H1 (cell line): ENCODE results near the gene STIM2. TPM values are rescaled to one million over a fixed set of nuclear protein-coding genes. Genes with fewer than 3 reads are reported as not detected.

Experiments
- CTCF ChIA-PET: fragments of 300-600 bp; sonication (Branson Sonifier 250); formaldehyde crosslinking; loops from one replicate; lab custom pipeline; 2021; ENCODE audit not compliant: partially characterized antibody; lab: Charles Lee
- POLR2A ChIA-PET: fragments of 300-600 bp; sonication (Branson Sonifier 250); formaldehyde crosslinking; loops from one replicate; lab custom pipeline; 2021; ENCODE audit warnings: inconsistent platforms; ENCODE audit not compliant: partially characterized antibody; lab: Charles Lee
- DNase-seq, 2 experiments: peaks; one replicate each; pipeline versions ENCODE4 v3.0.0 to v3.0.0-alpha.2; 2010 to 2022; ENCODE audit warnings: low spot score in 2 of 2, low read depth in 1 of 2, mixed read lengths in 1 of 2
- FAIRE-seq: peaks from 2 replicates; lab custom pipeline; 2011; peaks lifted over from hg19 to GRCh38; lab: Jason Lieb, UNC
- H2AFZ ChIP-seq: 2 replicates; pipeline ENCODE4 v1.8.1; 2012; ENCODE audit warnings: low read length, inconsistent platforms
- H2AK5ac ChIP-seq: 2 replicates; pipeline ENCODE4 v1.6.1; 2013; ENCODE audit warnings: low read depth, low read length
- H2BK120ac ChIP-seq: replicated peaks from 2 replicates; pipeline ENCODE3; 2013; ENCODE audit warnings: low read depth, low read length, inconsistent platforms
- H2BK12ac ChIP-seq: 2 replicates; pipeline ENCODE4 v1.6.1; 2013; ENCODE audit warnings: low read depth, low read length
- H2BK15ac ChIP-seq: 2 replicates; pipeline ENCODE4 v1.6.1; 2013; ENCODE audit warnings: low read length
- H2BK20ac ChIP-seq: 2 replicates; pipeline ENCODE4 v1.6.1; 2013; ENCODE audit warnings: low read length
- H2BK5ac ChIP-seq: 2 replicates; pipeline ENCODE4 v1.6.1; 2013; ENCODE audit warnings: low read depth, low read length
- H3K14ac ChIP-seq: 2 replicates; pipeline ENCODE4 v1.6.1; 2013; ENCODE audit warnings: inconsistent platforms; ENCODE audit not compliant: insufficient read length
- H3K18ac ChIP-seq: 2 replicates; pipeline ENCODE4 v1.6.1; 2013; ENCODE audit warnings: low read length; ENCODE audit errors: extremely low read depth
- H3K23ac ChIP-seq: 2 replicates; pipeline ENCODE4 v1.6.1; 2013; ENCODE audit warnings: inconsistent platforms; ENCODE audit not compliant: insufficient read length
- H3K23me2 ChIP-seq: 2 replicates; pipeline ENCODE4 v1.6.1; 2013; ENCODE audit warnings: low read depth, low read length
- H3K27ac ChIP-seq: 2 replicates; pipeline ENCODE4 v1.6.1; 2011; ENCODE audit warnings: low read depth, low read length, inconsistent platforms
- H3K27me3 ChIP-seq, 4 experiments: replicated peaks in 1 of 4; 1 replicate in 1 of 4; 2 replicates in 3 of 4; pipeline versions ENCODE4 v1.6.1 to v1.8.1; 2011 to 2013; ENCODE audit warnings: low read length in 3 of 4, mild to moderate bottlenecking in 3 of 4, inconsistent platforms in 2 of 4, mixed read lengths in 2 of 4, moderate library complexity in 1 of 4; ENCODE audit not compliant: control insufficient read depth in 3 of 4, insufficient read depth in 3 of 4; ENCODE audit errors: extremely low read depth in 1 of 4
- H3K36me3 ChIP-seq, 4 experiments: 2 replicates each; pipeline versions ENCODE4 v1.6.1 to v1.8.1; 2011 to 2013; ENCODE audit warnings: mild to moderate bottlenecking in 4 of 4, low read length in 3 of 4, moderate library complexity in 2 of 4, control low read depth in 1 of 4, inconsistent platforms in 1 of 4; ENCODE audit not compliant: insufficient read depth in 4 of 4, control insufficient read depth in 2 of 4
- H3K4ac ChIP-seq: replicated peaks from 2 replicates; pipeline ENCODE3; 2013; ENCODE audit warnings: low read length, low read depth, mixed read lengths, inconsistent platforms; ENCODE audit not compliant: insufficient read length
- H3K4me1 ChIP-seq, 4 experiments: replicated peaks in 1 of 4; 1 replicate in 1 of 4; 2 replicates in 3 of 4; pipeline versions ENCODE4 v1.6.1 to v1.8.1; 2011 to 2013; ENCODE audit warnings: low read length in 3 of 4, inconsistent platforms in 2 of 4, mixed read lengths in 1 of 4; ENCODE audit not compliant: insufficient read depth in 4 of 4, control insufficient read depth in 3 of 4
- H3K4me2 ChIP-seq, 2 experiments: 2 replicates each; pipeline versions ENCODE4 v1.6.1 to v1.8.1; 2011 to 2013; ENCODE audit warnings: low read depth in 2 of 2, low read length in 2 of 2, control low read depth in 1 of 2, inconsistent platforms in 1 of 2, mild to moderate bottlenecking in 1 of 2; ENCODE audit not compliant: insufficient read depth in 1 of 2
- H3K4me3 ChIP-seq, 4 experiments: fragments of 200-600, 300-600 bp in 1 of 4; sonication (generic), shearing (Covaris generic), sonication (Bioruptor Twin) in 1 of 4; 2 replicates each; pipeline versions ENCODE4 v1.5.1 to v1.8.1; 2011 to 2016; ENCODE audit warnings: low read length in 4 of 4, low read depth in 3 of 4, control low read depth in 2 of 4, inconsistent platforms in 2 of 4, mild to moderate bottlenecking in 2 of 4, mixed read lengths in 1 of 4, moderate library complexity in 1 of 4; ENCODE audit not compliant: insufficient read depth in 2 of 4; ENCODE audit errors: extremely low read depth in 1 of 4
- H3K56ac ChIP-seq: replicated peaks from 2 replicates; pipeline ENCODE3; 2013; ENCODE audit warnings: low read depth, mild to moderate bottlenecking, mixed read lengths, low read length, inconsistent platforms; ENCODE audit not compliant: insufficient read length
- H3K79me1 ChIP-seq: 2 replicates; pipeline ENCODE4 v1.6.1; 2013; ENCODE audit warnings: low read depth, low read length, control low read depth
- H3K79me2 ChIP-seq, 2 experiments: 2 replicates each; pipeline versions ENCODE4 v1.6.1 to v1.8.1; 2012 to 2013; ENCODE audit warnings: low read length in 2 of 2, mild to moderate bottlenecking in 2 of 2, inconsistent platforms in 1 of 2; ENCODE audit not compliant: insufficient read depth in 2 of 2, control insufficient read depth in 1 of 2
- H3K9ac ChIP-seq, 4 experiments: replicated peaks in 1 of 4; 1 replicate in 1 of 4; 2 replicates in 3 of 4; pipeline versions ENCODE4 v1.6.1 to v1.8.1; 2011 to 2013; ENCODE audit warnings: low read depth in 3 of 4, low read length in 3 of 4, control low read depth in 2 of 4, mild to moderate bottlenecking in 2 of 4, moderate library complexity in 2 of 4, inconsistent platforms in 1 of 4; ENCODE audit errors: extremely low read depth in 1 of 4
- H3K9me3 ChIP-seq, 2 experiments: 2 replicates each; pipeline versions ENCODE4 v1.6.1 to v1.8.1; 2012 to 2013; ENCODE audit warnings: mild to moderate bottlenecking in 2 of 2, moderate library complexity in 2 of 2, control low read depth in 1 of 2, inconsistent platforms in 1 of 2, low read depth in 1 of 2, low read length in 1 of 2, mixed read lengths in 1 of 2; ENCODE audit not compliant: insufficient read depth in 2 of 2
- H4K20me1 ChIP-seq, 2 experiments: replicated peaks in 1 of 2; 2 replicates each; pipeline versions ENCODE3 to v1.8.1; 2011 to 2013; ENCODE audit warnings: inconsistent platforms in 2 of 2, low read length in 2 of 2, mild to moderate bottlenecking in 1 of 2; ENCODE audit not compliant: insufficient read depth in 2 of 2, control insufficient read depth in 1 of 2
- H4K5ac ChIP-seq: 2 replicates; pipeline ENCODE4 v1.6.1; 2013; ENCODE audit warnings: low read length, low read depth, mixed read lengths, inconsistent platforms; ENCODE audit not compliant: insufficient read length
- H4K8ac ChIP-seq: 2 replicates; pipeline ENCODE4 v1.8.0; 2013; ENCODE audit warnings: mild to moderate bottlenecking, moderate library complexity, low read length, inconsistent platforms; ENCODE audit not compliant: insufficient read depth; ENCODE audit errors: extremely low read depth
- H4K91ac ChIP-seq: replicated peaks from 2 replicates; pipeline ENCODE3; 2013; ENCODE audit warnings: low read length, mixed read lengths, inconsistent platforms; ENCODE audit not compliant: insufficient read length
- CEBPB ChIP-seq: IDR thresholded peaks from 2 replicates; pipeline ENCODE4 v1.6.1; 2012; ENCODE audit warnings: low read depth, low read length
- CHD1 ChIP-seq: IDR thresholded peaks from 2 replicates; pipeline ENCODE4 v1.6.1; 2012; ENCODE audit warnings: low read depth, low read length, improper control_type of control experiment
- E2F6 ChIP-seq: IDR thresholded peaks from 2 replicates; pipeline ENCODE4 v1.6.1; 2012; ENCODE audit warnings: inconsistent platforms
- EZH2 ChIP-seq: fragments of 200-600 bp; sonication (generic); IDR thresholded peaks from 2 replicates; pipeline ENCODE4 v1.7.1; 2012; ENCODE audit warnings: low read depth, mild to moderate bottlenecking, moderate library complexity, low read length, inconsistent platforms; ENCODE audit not compliant: severe bottlenecking
- HDAC6 ChIP-seq: IDR thresholded peaks from one replicate; pipeline ENCODE4 v1.7.1; 2012; ENCODE audit warnings: low read depth, mild to moderate bottlenecking, inconsistent platforms, low read length, moderate library complexity
- JUN ChIP-seq: IDR thresholded peaks from 2 replicates; pipeline ENCODE4 v1.6.1; 2011; ENCODE audit warnings: low read depth, mild to moderate bottlenecking, improper control_type of control experiment, low read length
- NANOG ChIP-seq: IDR thresholded peaks from 2 replicates; pipeline ENCODE4 v1.6.1; 2011; ENCODE audit warnings: low read length, low read depth, mild to moderate bottlenecking, inconsistent platforms; ENCODE audit not compliant: insufficient read depth, poor library complexity, severe bottlenecking
- RXRA ChIP-seq: IDR thresholded peaks from 2 replicates; pipeline ENCODE4 v1.6.1; 2011; ENCODE audit warnings: low read depth, mild to moderate bottlenecking, low read length, moderate library complexity; ENCODE audit not compliant: insufficient read depth
- USF2 ChIP-seq: IDR thresholded peaks from 2 replicates; pipeline ENCODE4 v1.6.1; 2011; ENCODE audit warnings: low read length, improper control_type of control experiment
- WGBS, 2 experiments: shearing (Covaris generic) in 1 of 2; methylation state at CpG; one replicate each; pipeline versions ENCODE4 v1.1.6 to v1.1.7; 2013 to 2015; ENCODE audit warnings: low lambda C conversion rate in 2 of 2, mixed read lengths in 2 of 2, inconsistent platforms in 1 of 2, low coverage in 1 of 2, missing lambda C conversion rate in 1 of 2; ENCODE audit not compliant: insufficient replicate concordance in 2 of 2, insufficient coverage in 1 of 2, insufficient read length in 1 of 2; ENCODE audit errors: extremely low coverage in 1 of 2, missing lambda C conversion rate in 1 of 2; 5-methylcytosine and 5-hydroxymethylcytosine counted together
- polyA plus RNA-seq, 7 experiments: library from polyadenylated mRNA; depleted of rRNA in 3 of 7; stranded (reverse) in 5 of 7; unstranded in 2 of 7; fragments of >200 nt in 5 of 7; fragments of 200-250 nt in 2 of 7; gene quantifications; 1 replicate in 5 of 7; 2 replicates in 1 of 7; 4 replicates in 1 of 7; pipeline versions ENCODE4 v1.2.1 to v1.2.3, GENCODE V29; 2011 to 2013; ENCODE audit warnings: missing spikeins in 2 of 7, mixed read lengths in 2 of 7
- total RNA-seq: library from RNA; stranded (reverse); fragmentation: NEBNext Ultra II Directional; extraction: Animal tissue kit (Norgen Biotek cat#: 25700); gene quantifications from 2 replicates; pipeline ENCODE4 v1.2.1, GENCODE V29; 2021
- TF ChIP-seq, protein P1 (sequence below): IDR thresholded peaks from 2 replicates; pipeline ENCODE4 v1.6.1; 2012; ENCODE audit warnings: inconsistent platforms

The STIM2 gene
- total and polyA plus RNA-seq, 2 of the 8 experiments (the other 6 are each of a cell fraction or from before 2014, with no cell fraction given), result 22.9 to 23.0 TPM

- Histone ChIP-seq H4K5ac (no peak overlapping the region), H3K36me3 (no peaks in the 10 kb centered on the region; a peak in 1 of 8 replicates), H2BK20ac (no peak overlapping the region), H4K20me1 (no peaks in the 10 kb centered on the region), H3K9me3 (peaks cover 0 to 4% of the 10 kb centered on the region in 2 experiments; a peak in 1 of 4 replicates), H3K79me2 (peaks cover 0 to 27% of the 10 kb centered on the region in 2 experiments; a peak in 2 of 4 replicates), H3K4me3 (no peak overlapping the region), H2BK12ac (no peak overlapping the region), H3K14ac (no peak overlapping the region), H3K4me1 (no peaks in the 10 kb centered on the region), H4K91ac (no peak overlapping the region), H3K27ac (no peak overlapping the region), H3K27me3 (no peaks in the 10 kb centered on the region), H3K4me2 (no peak overlapping the region), H3K18ac (no peak overlapping the region), H3K23ac (no peak overlapping the region), H2BK15ac (no peak overlapping the region), H2BK5ac (no peak overlapping the region), H2AFZ (no peak overlapping the region), H2AK5ac (no peak overlapping the region), H3K9ac (no peak overlapping the region), H2BK120ac (no peak overlapping the region), H3K56ac (no peak overlapping the region), H3K4ac (no peak overlapping the region), H3K79me1 (peaks cover 3% of the 10 kb centered on the region; the same call in 1 of the 2 replicates), H4K8ac (no peak overlapping the region), H3K23me2 (no peaks in the 10 kb centered on the region)
- no peak for FAIRE-seq
- POLR2A ChIA-PET, result interaction anchor here (0.6 kb wide), 1 partner anchor 617 kb away, joined by 3 read pairs; no protein-coding TSS in a partner anchor
- 96% methylated on average over 6 of the region's 6 CpGs; no CpG with 5 or more reads in 1 of the 2 experiments for WGBS, 2 experiments
- CTCF ChIA-PET, result no interaction called here
- DNase-seq, result no peak
- TF ChIP-seq RXRA (no peak), EZH2 (no peak), HDAC6 (no peak), CEBPB (no peak), CHD1 (no peak), USF2 (no peak), NANOG (no peak), JUN (no peak), E2F6 (no peak)
- TF ChIP-seq, protein P1, sequence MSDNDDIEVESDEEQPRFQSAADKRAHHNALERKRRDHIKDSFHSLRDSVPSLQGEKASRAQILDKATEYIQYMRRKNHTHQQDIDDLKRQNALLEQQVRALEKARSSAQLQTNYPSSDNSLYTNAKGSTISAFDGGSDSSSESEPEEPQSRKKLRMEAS, result no peak
Observed at GRCh38 chr4:26891867-26892266, 31.2 kb downstream of the STIM2 start.
